Gastrocnemius medialis (tissue), 4 donors: Measurements from ENCODE around the gene TAF3. TPM values are rescaled to one million over a fixed set of nuclear protein-coding genes. Genes with fewer than 3 reads are reported as not detected.

ENCODE experiments used
- ATAC-seq, 2 donors: fragments of 150-250 bp; one replicate each; pipeline ENCODE4 v1.9.1; 2016
- DNase-seq, 2 donors: peaks; one replicate each; pipeline ENCODE4 v3.0.0-alpha.2; 2019
- H3K27ac ChIP-seq, 4 donors: fragments of 200-600 bp; sonication (generic); 1 replicate in 1 of 4; 2 replicates in 3 of 4; pipeline ENCODE4 v1.5.1; 2016 to 2018; ENCODE audit warnings: mild to moderate bottlenecking in 2 of 4, moderate library complexity in 1 of 4
- H3K27me3 ChIP-seq, 3 donors: fragments of 200-600 bp; sonication (generic) in 2 of 3; 1 replicate in 1 of 3; 2 replicates in 2 of 3; pipeline versions ENCODE4 v1.5.1 to v1.6.0; 2016 to 2019; ENCODE audit warnings: mild to moderate bottlenecking in 1 of 3, moderate library complexity in 1 of 3
- H3K36me3 ChIP-seq, 2 donors: fragments of 200-600 bp; sonication (generic) in 1 of 2; one replicate each; pipeline ENCODE4 v1.5.1; 2017 to 2018
- H3K4me1 ChIP-seq, 2 donors: fragments of 200-600 bp; sonication (generic) in 1 of 2; one replicate each; pipeline ENCODE4 v1.5.1; 2016 to 2017; ENCODE audit warnings: mild to moderate bottlenecking in 2 of 2
- H3K4me3 ChIP-seq, 4 donors: fragments of 200-600 bp; sonication (generic) in 3 of 4; 1 replicate in 1 of 4; 2 replicates in 3 of 4; pipeline ENCODE4 v1.5.1; 2016 to 2019; ENCODE audit warnings: mild to moderate bottlenecking in 2 of 4
- H3K9me3 ChIP-seq, 3 donors: fragments of 200-600 bp; sonication (generic) in 2 of 3; 1 replicate in 1 of 3; 2 replicates in 2 of 3; pipeline ENCODE4 v1.5.1; 2016 to 2019
- POLR2A ChIP-seq, 2 donors: fragments of 450-650 bp; IDR thresholded peaks; one replicate each; pipeline ENCODE4 v1.6.1; 2017; ENCODE audit warnings: antibody characterized with exemption in 2 of 2, mild to moderate bottlenecking in 2 of 2, moderate library complexity in 2 of 2
- in situ Hi-C, 4 donors: fragments of 200-750 bp; cut with MboI; loops; one replicate each; pipeline versions ENCODE4 v1.15.0 to v1.8.0; 2017; ENCODE audit warnings: low sequenced_read_pairs in 4 of 4
- intact Hi-C: fragments of 100-400 bp; cut with DNase I; formaldehyde crosslinking; loops from one replicate; pipeline ENCODE4 v1.15.1; 2023; ENCODE audit warnings: low total_unique reads
- total RNA-seq, 4 donors: library from RNA; depleted of rRNA; stranded (reverse); fragments of >200 nt; gene quantifications; one replicate each; pipeline versions ENCODE4 v1.1.0 to v1.2.3, GENCODE V29; 2016
- TF ChIP-seq, protein P1 (sequence below), 5 experiments: fragments of 450-650 bp in 3 of 5; fragments of 200-600 bp in 2 of 5; sonication (generic) in 2 of 5; IDR thresholded peaks in 4 of 5; conservative IDR thresholded peaks in 1 of 5; 1 replicate in 4 of 5; 2 replicates in 1 of 5; pipeline ENCODE4 v1.5.1; 2016 to 2019; ENCODE audit warnings: antibody characterized with exemption in 5 of 5, mild to moderate bottlenecking in 3 of 5, moderate library complexity in 3 of 5

Gene TAF3
- total RNA-seq, 4 donors from 2014 or later = 5.0 to 14.8 (median 9.6) TPM

DNA sequence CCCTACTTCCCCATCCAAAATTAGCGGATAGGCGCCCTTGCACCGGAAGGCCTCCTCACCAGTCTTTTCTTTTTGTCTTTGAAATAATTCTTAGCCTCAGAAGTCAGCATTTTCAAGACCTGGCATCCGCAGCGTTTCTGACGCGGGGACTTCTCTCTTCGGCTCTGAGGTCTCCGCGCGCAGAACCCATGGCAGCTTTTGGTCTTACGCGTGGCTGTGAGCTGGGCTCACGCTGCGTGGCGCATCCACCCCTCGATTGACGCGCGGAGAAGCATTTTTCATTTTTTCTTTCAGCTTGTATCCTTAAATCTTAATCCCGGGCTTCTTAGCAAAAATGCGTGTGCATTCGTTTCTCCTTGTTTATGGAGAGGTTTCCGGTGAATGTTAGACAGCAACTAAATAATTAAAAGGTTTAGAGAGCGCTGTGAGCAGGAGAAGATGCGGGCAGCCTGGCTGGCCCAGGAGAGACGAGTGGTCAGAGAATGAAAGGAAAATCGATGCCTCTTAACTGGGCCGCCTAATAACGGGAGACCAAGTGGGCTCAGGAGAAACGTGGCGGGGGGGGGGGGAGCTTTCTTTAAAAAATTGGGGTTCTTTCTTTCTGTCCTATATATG is 234.1 kb downstream of the TAF3 start:
- no peaks in the 10 kb centered on the region for H3K9me3 ChIP-seq
- no peaks in the 10 kb centered on the region for H3K36me3 ChIP-seq
- no peak for TF ChIP-seq POLR2A (IDR thresholded peaks at IDR 0.05)
- TF ChIP-seq, protein P1, sequence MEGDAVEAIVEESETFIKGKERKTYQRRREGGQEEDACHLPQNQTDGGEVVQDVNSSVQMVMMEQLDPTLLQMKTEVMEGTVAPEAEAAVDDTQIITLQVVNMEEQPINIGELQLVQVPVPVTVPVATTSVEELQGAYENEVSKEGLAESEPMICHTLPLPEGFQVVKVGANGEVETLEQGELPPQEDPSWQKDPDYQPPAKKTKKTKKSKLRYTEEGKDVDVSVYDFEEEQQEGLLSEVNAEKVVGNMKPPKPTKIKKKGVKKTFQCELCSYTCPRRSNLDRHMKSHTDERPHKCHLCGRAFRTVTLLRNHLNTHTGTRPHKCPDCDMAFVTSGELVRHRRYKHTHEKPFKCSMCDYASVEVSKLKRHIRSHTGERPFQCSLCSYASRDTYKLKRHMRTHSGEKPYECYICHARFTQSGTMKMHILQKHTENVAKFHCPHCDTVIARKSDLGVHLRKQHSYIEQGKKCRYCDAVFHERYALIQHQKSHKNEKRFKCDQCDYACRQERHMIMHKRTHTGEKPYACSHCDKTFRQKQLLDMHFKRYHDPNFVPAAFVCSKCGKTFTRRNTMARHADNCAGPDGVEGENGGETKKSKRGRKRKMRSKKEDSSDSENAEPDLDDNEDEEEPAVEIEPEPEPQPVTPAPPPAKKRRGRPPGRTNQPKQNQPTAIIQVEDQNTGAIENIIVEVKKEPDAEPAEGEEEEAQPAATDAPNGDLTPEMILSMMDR (IDR thresholded peaks at IDR 0.05 in 4 of 5, conservative IDR thresholded peaks at IDR 0.05 in 1 of 5) = no peak
- in situ Hi-C loops = no loop called here
- peak overlapping the region in 2 of 4 donors; percentile 17 to 76 for H3K4me3 ChIP-seq
- intact Hi-C loops = no loop called here
- no peak for DNase-seq
- H3K27me3 ChIP-seq = peaks cover 95 to 98% (median 97%) of the 10 kb centered on the region in 3 donors
- no peak overlapping the region for H3K27ac ChIP-seq
- ATAC-seq = no peak
- H3K4me1 ChIP-seq = peaks cover 27 to 40% of the 10 kb centered on the region in 2 donors

DNA sequence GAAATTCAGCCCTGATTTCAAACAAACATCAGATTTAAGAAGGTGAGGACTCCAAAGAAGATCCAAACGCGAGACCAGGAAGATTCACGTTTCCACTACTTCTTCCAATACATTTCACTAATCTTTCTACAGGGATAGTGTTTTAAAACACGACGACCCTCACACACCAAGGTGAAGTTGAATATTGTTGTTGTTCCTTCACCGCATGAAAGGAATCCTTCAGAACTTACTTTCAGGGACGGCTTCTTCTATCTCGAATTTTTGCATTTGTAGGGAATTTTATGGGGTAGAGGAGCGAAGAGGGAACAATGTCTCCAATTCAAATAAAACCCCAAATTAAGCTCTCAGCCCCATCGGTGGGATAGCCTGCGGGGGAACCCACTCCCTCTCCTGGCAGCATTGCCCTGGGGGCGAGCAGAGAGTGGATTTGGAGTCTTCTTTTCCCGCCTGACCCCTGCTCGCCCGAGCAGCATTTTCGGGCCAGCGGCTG is 234.7 kb downstream of the TAF3 start:
- in situ Hi-C loops = no loop called here
- Histone ChIP-seq H3K36me3 (no peaks in the 10 kb centered on the region), H3K27me3 (peaks cover 94 to 97% (median 97%) of the 10 kb centered on the region in 3 donors), H3K9me3 (no peaks in the 10 kb centered on the region), H3K4me1 (peaks cover 27 to 40% of the 10 kb centered on the region in 2 donors), H3K27ac (no peak overlapping the region), H3K4me3 (peak overlapping the region in 3 of 4 donors; percentile 49 to 57 (median 52))
- ATAC-seq (no peak), DNase-seq (no peak)
- TF ChIP-seq, protein P1 (IDR thresholded peaks at IDR 0.05 in 4 of 5, conservative IDR thresholded peaks at IDR 0.05 in 1 of 5) = peak in 1 of 5 experiments; percentile 52
- TF ChIP-seq POLR2A (IDR thresholded peaks at IDR 0.05) = no peak
- intact Hi-C loops = no loop called here

- Histone ChIP-seq H3K27me3 (peaks cover 89 to 97% (median 96%) of the 10 kb centered on the region in 3 donors), H3K4me1 (peaks cover 27 to 40% of the 10 kb centered on the region in 2 donors), H3K27ac (peak overlapping the region in 3 of 4 donors; percentile 16 to 67 (median 65)), H3K36me3 (no peaks in the 10 kb centered on the region), H3K4me3 (peak overlapping the region; percentile 48 to 57 (median 50)), H3K9me3 (no peaks in the 10 kb centered on the region)
- intact Hi-C loops (no loop called here), in situ Hi-C loops (no loop called here)
- peak; percentile 30 to 36 for DNase-seq
- no peak for TF ChIP-seq POLR2A (IDR thresholded peaks at IDR 0.05)
- TF ChIP-seq, protein P1 (IDR thresholded peaks at IDR 0.05 in 4 of 5, conservative IDR thresholded peaks at IDR 0.05 in 1 of 5) = peak in 4 of 5 experiments; percentile 18 to 69 (median 54)
- ATAC-seq = peak; percentile 43 to 67
These were observed 235.3 kb downstream of the TAF3 start for GRCh38 chr10:8053446-8054243.

DNA sequence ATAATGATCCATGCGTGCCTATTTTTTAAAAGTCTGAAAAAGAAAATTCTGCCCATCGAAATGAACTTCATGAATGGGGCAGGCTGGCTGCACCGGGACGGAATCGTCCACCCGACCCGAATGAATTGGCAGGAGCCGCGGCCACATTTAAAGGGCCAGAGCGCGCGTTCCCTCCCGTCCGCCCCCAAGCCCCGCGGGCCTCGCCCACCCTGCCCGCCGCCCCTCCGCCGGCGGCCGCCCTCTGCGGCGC is 235.9 kb downstream of the TAF3 start:
- H3K27ac ChIP-seq = peak overlapping the region in 3 of 4 donors; percentile 46 to 67 (median 65)
- ATAC-seq = no peak

More for the DNA sequence above, 235.9 kb downstream of the TAF3 start:
- peaks cover 89 to 97% (median 96%) of the 10 kb centered on the region in 3 donors for H3K27me3 ChIP-seq
- intact Hi-C loops = no loop called here
- DNase-seq = no peak
- peak overlapping the region; percentile 48 to 57 (median 50) for H3K4me3 ChIP-seq
- no peak for TF ChIP-seq POLR2A (IDR thresholded peaks at IDR 0.05)
- TF ChIP-seq, protein P1 (IDR thresholded peaks at IDR 0.05 in 4 of 5, conservative IDR thresholded peaks at IDR 0.05 in 1 of 5) = no peak
- in situ Hi-C loops = no loop called here
- H3K9me3 ChIP-seq = no peaks in the 10 kb centered on the region
- peaks cover 24 to 40% of the 10 kb centered on the region in 2 donors for H3K4me1 ChIP-seq
- no peaks in the 10 kb centered on the region for H3K36me3 ChIP-seq
